HG03095 (cell line): ENCODE data around the gene ITGBL1.

Source experiments
- ATAC-seq: cut with Tn5 transposase; IDR thresholded peaks from one replicate; pipeline ENCODE4 v1.9.1; 2021; ENCODE audit warnings: moderate library complexity; ENCODE audit not compliant: unreplicated experiment

The ITGBL1 gene

DNA sequence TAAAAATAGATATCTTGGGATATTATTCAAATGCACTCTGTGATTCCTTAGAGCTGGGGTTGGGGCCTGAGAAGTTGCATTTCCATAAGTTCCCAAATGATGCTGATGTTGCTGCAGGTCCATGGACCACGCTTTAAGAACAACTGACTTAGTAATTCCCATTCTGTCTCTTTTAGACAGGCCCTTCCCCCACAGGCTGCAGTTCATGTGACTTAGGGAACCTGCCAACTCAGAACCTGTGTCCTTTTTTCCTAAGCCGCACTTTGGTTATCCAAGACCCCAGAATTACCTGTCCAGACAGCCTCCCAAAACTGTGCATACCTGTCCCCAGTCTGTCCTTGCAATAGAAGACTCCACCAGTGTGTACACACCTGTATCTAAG is 1.7 kb upstream of the ITGBL1 start:
- ATAC-seq, result no peak

DNA sequence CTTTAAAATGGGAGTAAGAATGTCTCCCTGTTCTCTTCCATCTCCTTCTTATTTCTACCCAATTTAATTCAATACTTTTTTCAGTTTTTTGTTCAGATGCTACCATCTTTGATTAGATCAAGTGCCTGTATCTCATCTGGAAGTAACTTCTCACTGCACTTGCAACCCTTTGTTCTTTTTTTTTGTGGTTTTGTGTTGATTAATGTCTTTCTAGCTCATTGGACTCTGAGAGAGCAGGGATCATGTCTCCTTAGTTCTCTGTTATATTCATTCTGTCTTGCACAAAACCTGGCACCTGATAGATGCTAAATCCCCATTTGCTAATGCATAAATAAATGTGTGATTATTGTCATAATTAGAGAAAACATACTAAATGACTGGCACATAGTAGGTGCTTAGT is 834 bp upstream of the ITGBL1 start:
- ATAC-seq, result no peak

DNA sequence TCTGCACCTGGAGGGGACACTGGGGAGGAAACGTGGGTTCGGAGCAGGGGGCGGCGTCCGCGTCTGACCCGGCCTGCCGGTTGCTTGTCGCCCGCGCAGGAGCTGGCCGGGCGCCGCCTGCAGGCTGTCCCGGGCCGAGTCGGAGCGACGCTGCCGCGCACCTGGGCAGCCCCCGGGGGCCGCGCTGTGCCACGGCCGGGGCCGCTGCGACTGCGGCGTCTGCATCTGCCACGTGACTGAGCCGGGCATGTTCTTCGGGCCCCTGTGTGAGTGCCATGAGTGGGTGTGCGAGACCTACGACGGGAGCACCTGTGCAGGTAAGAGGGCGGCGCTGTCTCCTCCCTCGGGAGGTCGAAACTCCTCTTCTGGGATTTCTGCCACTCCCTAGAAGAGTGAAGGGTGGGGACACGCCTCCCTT is 1.3 kb downstream of the ITGBL1 start:
- ATAC-seq, result peak; percentile 27

DNA sequence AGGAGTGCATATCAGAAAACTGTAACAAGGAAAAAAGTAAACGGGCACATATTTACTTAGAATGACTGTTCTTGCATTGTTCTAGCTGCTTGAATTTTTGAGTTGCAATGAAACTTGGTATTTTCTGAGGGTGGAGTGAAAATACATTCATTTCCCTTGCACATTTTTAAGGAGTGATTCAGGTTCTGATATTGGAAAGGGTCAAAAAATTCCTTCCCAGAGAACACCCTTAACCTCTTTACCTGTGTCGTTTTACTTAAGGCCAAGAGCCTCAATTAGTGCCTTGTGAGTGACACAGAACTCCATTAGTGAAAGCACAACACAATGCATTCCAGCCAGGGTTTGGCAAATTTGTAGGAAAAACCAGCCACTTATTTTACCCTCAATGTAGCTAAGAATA is 2.3 kb downstream of the ITGBL1 start:
- ATAC-seq, result no peak

DNA sequence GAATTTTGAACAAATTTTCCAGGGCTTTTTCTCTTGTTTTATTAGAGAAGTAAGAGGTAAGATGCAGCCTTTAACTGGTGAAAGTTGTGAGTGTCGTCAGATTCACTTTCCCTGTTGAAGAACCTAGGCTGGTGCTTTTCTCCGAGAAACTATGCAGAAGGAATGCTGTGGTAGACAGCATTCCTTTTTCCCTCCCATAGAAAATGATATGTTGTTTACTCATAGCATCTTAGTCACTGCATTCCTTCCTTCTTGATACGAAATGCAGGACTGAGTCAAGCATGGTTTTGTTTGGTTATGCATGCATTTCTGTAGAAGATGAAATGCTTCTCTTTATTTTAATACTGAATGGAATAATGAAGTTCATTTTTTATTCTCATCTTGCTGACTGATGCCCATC is 3.4 kb downstream of the ITGBL1 start:
- no peak for ATAC-seq

DNA sequence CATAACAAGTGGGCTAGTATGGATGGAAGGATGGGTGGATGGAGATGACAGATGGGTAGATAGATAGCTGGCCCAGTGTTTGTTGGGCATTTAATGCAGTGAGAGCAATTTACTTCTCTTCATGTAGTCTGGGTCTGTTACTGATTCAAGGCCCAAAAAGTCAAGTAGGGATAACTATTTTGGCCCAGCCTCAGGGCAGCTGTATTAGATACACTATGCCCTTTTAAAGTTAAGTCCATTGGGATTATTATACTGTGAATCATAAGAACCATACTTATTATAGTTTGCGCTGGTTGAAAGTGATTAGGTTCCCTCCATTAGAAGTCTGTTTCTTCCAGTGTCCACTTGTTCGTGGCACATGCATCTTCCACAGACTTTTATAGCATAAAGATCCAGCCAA is 4.7 kb downstream of the ITGBL1 start:
- no peak for ATAC-seq

DNA sequence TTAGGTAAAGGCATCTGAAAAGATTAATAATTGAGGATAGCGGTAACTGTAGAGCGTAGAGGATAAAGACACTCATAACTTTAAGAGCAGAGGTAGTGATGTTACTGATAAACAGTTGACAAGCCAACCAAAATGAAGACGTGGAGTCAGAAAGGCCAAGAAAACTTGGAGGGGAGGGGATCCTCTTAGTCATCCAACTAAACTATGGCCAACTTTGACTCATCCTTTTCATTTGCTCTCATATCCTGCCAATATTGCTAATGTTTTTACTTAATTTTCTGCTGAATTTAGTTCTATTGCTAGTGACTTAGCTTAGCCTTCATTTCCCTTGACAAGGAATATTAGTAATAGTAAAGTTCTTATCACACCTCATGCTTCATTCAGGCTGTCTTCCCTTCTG is 13.4 kb downstream of the ITGBL1 start:
- no peak for ATAC-seq

DNA sequence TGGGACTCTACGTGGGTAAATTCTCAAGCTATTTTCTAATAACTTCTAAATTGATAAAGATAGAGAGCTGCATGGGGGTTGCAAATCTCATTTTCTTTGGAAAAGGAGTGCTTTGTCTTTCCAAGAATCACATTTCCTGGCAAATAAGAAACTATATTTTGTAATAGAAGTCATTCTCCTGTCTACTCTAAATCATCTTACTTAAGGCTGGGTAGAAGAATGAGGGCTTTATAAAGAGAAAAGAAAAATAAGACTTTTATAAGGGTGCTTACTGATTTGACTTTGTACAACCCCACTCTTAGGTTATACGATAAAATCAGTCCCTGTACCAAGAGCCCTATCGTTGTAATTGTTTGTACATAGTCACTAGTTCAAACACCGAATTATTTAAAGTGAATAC is 14.9 kb downstream of the ITGBL1 start:
- ATAC-seq, result no peak

DNA sequence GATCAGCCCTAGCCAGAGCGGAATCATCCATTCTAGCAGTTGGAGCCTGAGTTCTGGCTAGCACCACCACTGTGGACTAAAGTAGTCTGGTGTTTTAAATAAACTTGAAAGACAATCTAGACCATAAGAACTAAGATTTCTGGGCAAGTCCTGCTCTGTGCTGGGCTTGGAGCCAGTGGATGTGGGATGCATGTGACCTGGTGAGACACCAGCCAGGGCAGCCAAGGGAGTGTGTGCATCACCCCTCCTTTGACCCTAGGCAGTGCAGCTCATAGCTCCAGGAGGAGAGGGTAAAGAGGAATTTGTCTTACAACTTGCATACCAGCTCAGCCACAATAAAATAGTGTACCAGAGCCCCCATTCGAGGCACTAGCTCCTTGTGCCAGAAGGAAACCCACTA is 21.0 kb downstream of the ITGBL1 start:
- no peak for ATAC-seq

DNA sequence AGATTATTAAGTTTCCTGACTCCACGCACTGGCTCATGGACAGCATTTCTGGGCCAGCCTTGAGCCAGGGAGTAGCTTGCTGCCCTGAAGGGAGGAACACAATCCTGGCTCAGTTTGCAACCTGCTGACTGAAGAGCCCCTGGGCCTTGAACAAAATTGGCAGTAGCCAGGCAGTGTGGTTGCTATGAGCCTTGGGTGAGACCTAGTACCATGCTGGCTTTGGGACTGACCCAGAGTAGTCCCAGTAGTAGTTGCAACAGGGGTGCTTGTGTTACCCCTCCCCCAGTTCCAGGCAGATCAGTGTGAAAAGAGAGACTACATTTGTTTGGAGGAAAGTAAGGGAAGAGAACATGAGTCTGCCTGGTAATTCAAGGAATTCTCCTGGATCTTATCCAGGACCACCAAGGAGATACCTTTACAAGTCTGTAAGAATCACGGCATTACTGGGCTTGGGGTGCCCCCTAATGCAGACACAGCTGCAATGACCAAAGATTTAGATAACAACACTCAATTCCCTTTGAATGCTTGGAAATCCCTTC is 22.0 kb downstream of the ITGBL1 start:
- no peak for ATAC-seq

DNA sequence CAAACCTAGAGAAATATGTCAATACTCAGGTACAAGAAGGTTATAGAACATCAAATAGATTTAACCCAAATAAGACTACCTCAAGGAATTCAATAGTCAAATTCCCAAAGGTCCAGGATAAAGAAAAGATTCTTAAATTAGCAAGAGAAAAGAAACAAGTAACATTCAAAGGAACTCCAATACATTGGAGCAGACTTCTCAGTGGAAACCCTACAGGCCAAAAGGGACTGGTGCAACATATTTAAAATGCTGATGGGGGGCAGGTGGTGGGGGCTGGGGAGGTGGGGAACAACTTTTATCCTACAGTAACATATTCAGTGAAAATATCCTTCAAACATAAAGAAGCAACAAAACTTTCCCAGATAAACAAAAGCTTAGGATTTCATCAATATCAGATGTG is 23.1 kb downstream of the ITGBL1 start:
- no peak for ATAC-seq

DNA sequence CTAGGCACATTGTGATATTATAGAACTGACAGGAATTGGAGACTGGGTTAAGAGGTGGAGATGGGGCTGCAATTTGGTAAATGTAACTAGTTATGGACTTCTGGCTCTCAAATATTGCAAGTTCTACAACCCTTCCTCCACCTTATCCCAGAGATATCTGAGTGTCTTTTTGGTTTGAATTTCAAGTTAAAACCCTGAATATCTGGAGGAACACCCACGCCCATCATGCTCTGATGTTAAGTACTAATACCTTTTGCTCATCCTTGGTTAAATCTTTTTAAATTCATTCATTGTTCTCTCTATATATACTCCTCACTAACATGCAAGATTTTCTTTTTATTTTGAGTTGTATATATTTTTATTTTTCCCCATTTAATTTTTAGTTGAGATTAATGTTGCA is 28.9 kb downstream of the ITGBL1 start:
- ATAC-seq, result no peak

DNA sequence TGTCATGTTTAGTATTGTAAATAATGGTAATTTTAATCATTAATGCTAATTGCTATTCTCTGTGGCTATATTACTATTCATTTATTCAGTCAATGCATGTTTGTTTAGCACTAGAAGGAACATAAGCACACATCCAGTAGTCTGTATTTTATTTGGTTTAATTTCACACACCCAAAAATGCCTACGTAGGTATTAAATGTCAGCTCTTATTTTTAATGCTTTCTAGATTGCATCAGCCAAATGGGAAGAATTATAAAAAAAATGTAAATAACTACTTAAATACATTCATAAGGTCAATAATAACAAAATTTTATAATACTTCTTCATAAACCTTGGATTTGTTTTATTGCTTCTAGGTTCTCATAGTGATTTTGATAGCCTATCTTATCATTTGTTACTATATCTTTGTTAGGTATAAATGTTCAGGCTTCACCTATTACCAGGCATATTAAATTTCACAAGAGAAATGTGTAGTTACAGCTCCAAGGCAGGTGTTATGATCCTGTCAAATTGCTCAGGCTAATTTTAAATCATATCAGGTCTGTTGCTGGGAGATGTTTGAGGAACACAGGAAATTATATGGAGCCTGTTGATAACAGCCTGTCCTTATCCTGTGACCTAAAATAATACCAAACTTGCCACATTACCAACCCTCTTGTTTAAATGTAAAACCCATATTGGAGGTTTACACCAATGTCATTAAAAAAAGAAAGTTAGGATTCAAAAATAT is 34.4 kb downstream of the ITGBL1 start:
- ATAC-seq, result no peak

DNA sequence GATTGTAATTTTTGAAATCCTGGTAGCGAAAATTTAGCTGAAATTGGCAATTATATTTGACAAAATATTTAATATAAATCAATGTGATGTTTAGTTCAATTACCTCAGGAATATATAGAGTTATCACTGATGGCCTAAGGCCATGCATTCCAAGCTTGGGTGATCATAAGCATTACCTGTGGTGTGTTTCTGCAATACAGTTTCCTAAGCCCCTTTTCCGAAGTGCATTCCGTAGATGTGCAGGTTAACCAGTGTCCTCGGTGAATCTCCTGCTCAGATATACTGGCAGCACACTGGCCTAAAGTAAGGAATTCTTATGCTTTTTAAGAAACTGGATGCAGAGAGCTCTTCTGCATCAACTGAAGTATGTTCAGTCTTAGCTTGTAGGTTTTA is 35.0 kb downstream of the ITGBL1 start:
- ATAC-seq, result no peak

DNA sequence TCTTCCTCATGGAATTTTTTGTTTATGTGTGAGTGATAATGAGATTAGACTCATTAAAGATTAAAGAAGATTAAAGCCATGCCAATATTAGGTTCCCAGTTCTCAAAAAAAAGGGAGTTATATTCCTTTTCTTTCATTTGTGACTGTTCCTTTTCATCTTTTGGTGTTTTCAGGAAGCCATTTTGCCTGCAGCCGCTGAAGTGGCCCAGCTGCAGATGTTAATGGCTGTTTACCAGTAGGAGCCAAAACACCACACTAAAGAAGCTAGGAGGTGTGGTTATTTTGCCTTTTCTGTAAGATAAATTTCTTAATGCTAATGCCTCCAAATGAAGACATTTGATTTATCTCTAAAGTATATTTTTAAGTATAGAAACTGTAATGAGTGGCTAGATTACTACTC is 36.3 kb downstream of the ITGBL1 start:
- ATAC-seq, result no peak

DNA sequence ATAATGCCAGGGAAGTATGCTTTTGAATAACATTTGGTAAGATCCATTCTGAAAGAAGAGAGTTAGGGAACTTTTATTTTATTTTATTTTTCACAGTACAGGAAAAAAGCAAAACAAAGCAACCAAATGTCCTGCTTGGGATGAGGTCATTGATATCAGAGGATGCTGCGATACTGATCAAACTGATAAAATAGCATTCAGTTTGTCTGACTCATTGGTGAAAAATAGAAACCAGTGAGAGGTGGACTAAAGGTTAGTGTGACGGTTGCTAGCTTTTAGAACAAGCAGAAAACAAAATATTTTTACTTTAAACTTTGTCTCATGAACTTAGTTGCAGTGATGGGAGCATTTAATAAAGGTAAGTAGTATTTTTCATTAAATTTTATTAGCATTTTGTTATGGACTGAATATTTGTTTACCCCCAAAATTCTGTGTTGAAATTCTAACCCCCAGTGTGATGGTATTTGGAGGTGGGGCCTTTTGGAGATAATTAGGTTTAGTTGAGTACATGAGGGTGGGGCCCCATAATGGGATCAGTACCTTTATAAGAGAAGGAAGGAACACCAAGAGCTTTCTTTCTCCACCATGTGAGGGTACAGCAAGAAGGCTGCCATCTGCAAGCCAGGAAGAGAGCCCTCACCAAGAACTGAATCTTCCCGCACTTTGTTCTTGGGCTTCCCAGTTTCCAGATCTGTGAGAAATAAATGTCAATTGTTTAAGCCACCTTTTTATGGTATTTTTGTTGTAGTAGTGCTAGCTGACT is 37.3 kb downstream of the ITGBL1 start:
- ATAC-seq, result no peak

DNA sequence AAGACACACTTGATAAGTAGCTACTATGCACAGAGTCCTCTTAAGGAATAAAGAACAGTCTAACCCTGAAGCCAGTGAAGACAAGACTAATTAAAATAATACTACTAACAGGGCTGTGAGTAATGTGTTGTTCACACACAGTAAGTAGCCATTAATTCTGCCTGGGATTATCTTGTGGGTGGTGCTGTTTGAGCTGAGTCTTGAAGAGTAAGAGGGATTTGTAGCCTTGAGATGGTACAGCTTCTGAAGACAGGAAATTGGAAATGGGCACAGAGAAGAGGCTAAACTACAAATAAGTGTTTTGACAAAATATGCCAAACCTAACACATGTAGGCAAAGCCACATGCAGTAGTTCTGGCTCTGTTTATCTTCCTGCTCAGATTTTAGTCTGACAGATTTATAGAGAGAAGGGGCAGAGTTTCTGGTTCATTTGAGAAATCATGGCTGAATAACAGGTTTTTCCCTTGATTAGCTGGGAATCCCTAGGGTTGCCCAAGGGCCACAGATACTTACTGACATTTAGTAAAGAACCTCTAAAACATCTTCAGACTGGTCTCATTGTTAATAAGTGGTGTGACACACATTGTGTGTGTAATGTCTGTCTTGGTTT is 38.0 kb downstream of the ITGBL1 start:
- no peak for ATAC-seq

DNA sequence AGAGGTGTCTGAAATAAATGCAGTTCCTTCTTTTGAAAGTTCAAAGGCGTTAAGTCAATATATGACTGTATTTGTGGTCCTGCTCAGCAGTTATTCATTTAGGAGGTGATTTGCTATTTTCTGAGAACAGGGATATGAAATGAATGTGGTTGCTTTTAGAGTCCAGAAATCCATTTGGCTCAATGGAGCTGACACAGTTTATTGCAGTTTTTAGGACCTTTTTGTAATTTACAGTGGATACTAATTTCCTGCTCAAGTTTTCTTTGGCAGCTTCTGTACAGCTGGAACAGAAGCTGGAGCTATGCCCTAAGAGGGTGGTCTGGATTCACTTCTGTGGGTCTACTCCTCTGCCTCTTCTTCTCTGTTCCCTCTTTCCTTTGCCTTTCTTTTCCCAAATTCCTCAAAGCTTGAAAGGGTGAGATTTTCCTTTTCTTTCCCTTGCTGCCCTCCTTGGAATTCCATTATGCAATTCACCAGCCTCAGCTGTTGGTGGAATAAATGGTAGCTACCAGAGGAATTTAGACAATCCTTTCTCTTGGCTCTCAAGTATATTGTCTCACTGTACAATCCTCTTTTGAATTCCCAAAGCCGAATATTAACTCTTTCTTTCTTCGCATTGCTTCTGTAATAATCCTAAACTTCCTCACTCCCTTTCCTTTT is 39.9 kb downstream of the ITGBL1 start:
- no peak for ATAC-seq

DNA sequence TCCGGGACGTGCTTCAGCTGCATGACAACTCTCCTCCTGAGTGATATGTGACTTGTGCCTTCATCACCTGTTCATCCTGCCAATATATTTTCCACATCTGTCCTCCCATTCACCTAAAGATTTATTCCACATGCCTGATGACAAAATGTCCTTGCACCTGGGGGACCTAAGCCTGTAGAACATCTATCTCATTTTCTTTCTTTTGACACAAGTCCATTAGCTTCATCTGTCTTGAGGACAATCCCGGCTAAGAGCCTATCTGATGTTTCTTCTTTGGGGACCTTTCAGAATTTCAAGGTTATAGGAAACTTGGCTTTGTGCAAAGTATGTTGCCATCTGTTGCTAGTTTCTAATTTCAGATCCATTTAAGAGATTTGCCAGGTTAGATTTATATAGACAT is 41.1 kb downstream of the ITGBL1 start:
- no peak for ATAC-seq

DNA sequence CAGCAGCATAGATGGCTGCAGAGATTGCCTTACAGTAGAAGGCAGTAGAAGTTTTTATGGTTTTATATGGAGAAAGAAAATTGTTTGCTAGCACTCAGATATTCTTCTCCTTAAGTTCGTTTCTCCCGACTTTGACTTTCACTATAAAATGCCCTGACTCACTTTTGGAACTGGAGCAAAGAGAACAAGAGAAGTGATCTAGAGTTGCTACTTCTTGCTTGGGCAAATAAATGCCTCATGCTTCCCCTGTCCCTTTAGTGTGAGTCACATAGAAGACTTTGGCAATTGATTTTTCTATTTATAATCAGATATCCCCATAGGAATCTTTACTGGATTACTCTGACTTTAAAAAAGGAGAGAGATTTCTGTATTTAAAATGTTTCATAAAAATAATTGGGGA is 46.9 kb downstream of the ITGBL1 start:
- no peak for ATAC-seq

DNA sequence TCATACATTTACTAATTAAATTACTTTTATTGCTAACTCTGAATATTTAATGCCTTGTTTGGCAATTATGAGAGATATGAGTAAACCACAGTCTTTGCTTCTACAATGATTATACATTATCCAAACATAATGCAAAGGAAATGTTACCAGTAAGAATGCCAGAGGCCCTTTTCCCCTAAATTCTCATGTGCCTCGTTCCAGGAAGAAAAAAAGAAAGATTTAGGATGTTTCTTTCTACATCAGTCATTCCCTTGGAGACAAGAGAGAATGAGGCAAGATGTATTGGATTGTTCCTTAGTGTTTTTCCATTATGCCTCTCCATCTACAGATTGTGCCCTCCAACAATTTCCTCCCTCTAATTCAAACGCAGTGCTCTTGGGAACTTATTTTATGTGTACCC is 50.1 kb downstream of the ITGBL1 start:
- no peak for ATAC-seq

DNA sequence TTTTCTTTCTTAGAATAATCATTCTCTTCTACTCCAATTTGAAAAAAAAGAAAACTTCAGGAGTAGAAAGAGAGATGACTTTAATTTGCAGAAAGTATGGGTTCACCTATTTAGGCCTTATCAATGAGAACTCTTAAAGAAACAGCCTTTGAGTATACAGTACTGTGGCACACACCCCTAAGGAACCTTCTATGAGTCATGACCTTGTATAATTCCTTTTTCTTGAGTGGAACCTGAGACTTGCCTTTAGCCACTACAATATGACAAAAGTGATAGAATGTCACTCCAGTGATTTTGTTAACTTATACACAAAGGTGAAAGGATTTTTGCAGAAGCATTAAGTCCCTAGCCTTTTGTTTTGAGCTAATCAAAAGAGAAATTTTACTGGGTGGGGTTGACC is 58.7 kb downstream of the ITGBL1 start:
- ATAC-seq, result no peak
